H4 (cell line): ENCODE data around the gene P3R3URF. TPM values are rescaled to one million over a fixed set of nuclear protein-coding genes. Genes with fewer than 3 reads are reported as not detected.

ENCODE experiments used
- DNase-seq: peaks from one replicate; pipeline ENCODE4 v3.0.0-alpha.2; 2015; ENCODE audit warnings: low spot score
- total RNA-seq: library from RNA; depleted of rRNA; stranded (reverse); fragments of >200 nt; shearing (Covaris generic); gene quantifications from 2 replicates; pipeline ENCODE4 v1.2.3, GENCODE V29; 2014

P3R3URF gene
- total RNA-seq, 1 experiment from 2014 or later, result not detected

GRCh38 chr1:46193984-46194570, 17.8 kb upstream of the P3R3URF start:
- DNase-seq, result no peak

- no peak for DNase-seq
Measured at GRCh38 chr1:46193285-46193684, 17.0 kb upstream of the P3R3URF start.

- no peak for DNase-seq
Measured at GRCh38 chr1:46192171-46192570, 15.9 kb upstream of the P3R3URF start.

GRCh38 chr1:46191033-46191701, 14.9 kb upstream of the P3R3URF start:
- no peak for DNase-seq

GRCh38 chr1:46190539-46190938, 14.3 kb upstream of the P3R3URF start:
- no peak for DNase-seq

GRCh38 chr1:46188295-46189030, 12.2 kb upstream of the P3R3URF start:
- DNase-seq, result no peak

GRCh38 chr1:46187106-46187869, 11.0 kb upstream of the P3R3URF start:
- no peak for DNase-seq

GRCh38 chr1:46186076-46186475, 9.8 kb upstream of the P3R3URF start:
- no peak for DNase-seq

- DNase-seq, result no peak
Measured at GRCh38 chr1:46184920-46185658, 8.8 kb upstream of the P3R3URF start.

GRCh38 chr1:46183926-46184557, 7.8 kb upstream of the P3R3URF start:
- no peak for DNase-seq

- DNase-seq, result peak; percentile 98
Measured at GRCh38 chr1:46183079-46183847, 7.0 kb upstream of the P3R3URF start.

- peak; percentile 71 for DNase-seq
Measured at GRCh38 chr1:46181343-46182260, 5.3 kb upstream of the P3R3URF start.

- DNase-seq, result no peak
Measured at GRCh38 chr1:46180082-46180616, 3.9 kb upstream of the P3R3URF start.

GRCh38 chr1:46179138-46180081, 3.1 kb upstream of the P3R3URF start:
- DNase-seq, result peak; percentile 91

GRCh38 chr1:46175243-46175642, 1.0 kb downstream of the P3R3URF start:
- no peak for DNase-seq

- no peak for DNase-seq
Measured at GRCh38 chr1:46174448-46175231, 1.6 kb downstream of the P3R3URF start, which contains the start of gene TSPAN1. TSPAN1 (plus strand) TSS chr1:46175087; CDS start chr1:46181108, 6,021 bp downstream.

GRCh38 chr1:46173361-46173856, 2.9 kb downstream of the P3R3URF start:
- no peak for DNase-seq
